ENCODE data around the gene HNRNPU. TPM values are rescaled to one million over a fixed set of nuclear protein-coding genes. Genes with fewer than 3 reads are reported as not detected.

HNRNPU gene
- total RNA-seq, 1 donor from 2014 or later, result 856 TPM

DNA sequence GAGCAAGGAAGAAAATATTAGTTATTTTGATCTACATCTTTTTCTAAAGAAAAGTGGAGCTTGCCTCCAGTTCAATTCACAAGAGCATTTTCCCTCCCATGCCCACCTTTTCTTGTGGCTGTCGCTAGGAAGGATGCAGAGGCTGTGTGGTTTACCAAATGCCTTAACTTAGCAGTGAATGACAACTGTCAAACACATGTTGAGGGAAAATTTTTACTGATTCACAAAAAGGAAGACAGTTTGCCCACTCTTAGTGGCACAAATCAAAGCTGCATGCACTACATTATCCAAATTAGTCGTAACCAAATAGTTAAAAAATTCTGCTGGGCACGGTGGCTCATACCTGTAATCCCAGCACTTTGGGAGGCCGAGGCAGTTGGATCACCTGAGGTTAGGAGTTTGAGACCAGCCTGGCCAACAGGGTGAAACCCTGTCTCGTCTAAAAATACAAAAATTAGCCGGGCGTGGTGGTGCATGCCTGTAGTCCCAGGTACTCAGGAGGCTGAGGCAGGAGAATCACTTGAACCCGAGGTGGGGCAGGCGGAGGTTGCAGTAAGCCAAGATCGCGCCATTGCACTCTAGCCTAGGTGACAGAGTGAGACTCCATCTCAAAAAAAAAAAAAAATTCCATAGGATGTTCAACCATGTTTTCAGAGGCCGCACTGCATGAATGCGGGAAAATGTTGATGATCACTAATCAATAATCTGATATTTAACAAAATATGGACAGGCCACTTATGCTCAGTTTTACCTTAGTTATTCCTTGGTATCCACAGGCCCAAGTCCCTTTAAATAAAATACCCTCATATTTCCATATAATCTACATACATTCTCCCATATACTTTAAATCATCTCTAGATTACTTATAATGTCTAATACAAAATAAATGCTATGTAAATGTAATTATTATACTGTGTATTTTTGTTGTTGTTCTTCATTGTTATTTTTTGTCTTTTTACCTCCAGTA, 19.9 kb downstream of the HNRNPU start:
- H3K36me3 ChIP-seq, result peaks cover 67% of the 10 kb centered on the region

DNA sequence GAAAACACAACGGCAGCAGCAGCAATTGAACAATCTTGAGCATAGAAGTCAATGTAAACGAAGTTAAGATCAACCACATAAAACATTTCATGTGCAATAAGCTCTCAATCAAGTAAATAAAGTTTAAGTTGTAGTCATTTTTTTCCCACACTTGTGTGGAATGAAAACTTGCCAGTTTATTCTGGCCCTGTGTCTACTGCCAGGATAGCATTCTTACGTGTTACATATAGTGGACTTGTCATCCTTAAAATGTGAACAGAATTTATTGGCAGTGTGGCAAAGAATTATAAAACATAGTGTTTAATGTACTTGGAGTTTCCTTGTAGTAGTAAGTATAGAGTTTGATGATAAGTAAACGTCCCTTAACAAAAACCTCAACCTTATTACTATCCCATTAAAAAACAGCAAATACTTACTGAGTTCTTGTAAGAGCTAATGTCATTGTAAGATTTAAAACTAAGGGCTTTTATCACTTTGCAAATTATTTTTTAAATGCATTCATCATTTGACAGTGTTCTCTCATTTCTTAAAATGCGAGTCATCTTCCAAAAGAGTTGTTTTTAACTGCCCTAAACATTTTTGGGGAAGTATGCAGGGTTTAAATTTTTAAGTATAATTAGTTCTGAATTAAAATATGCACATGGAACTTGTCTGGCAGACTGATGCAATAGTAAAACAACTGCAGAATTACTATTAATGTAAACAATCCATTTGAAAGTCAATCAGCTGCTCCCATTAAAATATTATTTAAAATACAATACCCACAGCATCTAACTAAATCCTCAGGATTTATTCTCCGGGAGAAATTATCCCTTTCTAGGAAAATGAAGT, 21.0 kb downstream of the HNRNPU start:
- Histone ChIP-seq H3K9ac (no peak overlapping the region), H3K4me3 (no peak overlapping the region), H3K27me3 (no peaks in the 10 kb centered on the region), H2AFZ (replicated peaks) (no peak overlapping the region), H3K9me3 (ENCODE audit: low read depth) (no peaks in the 10 kb centered on the region), H3K79me2 (ENCODE audit: low read depth) (peaks cover 93% of the 10 kb centered on the region), H3K36me3 (peaks cover 59% of the 10 kb centered on the region), H3F3A (ENCODE audit: low read depth) (peaks cover 100% of the 10 kb centered on the region), H3K4me2 (no peak overlapping the region), H4K20me1 (ENCODE audit: low read depth) (peaks cover 27% of the 10 kb centered on the region), H3K4me1 (no peaks in the 10 kb centered on the region), H3K27ac (peak overlapping the region; percentile 66)
- Mint-ChIP-seq H3K9me3 (no peaks in the 10 kb centered on the region), H3K27me3 (ENCODE audit: insufficient read depth, low read depth) (peaks cover 4% of the 10 kb centered on the region), H3K4me1 (peaks cover 5% of the 10 kb centered on the region), H3K27ac (no peak overlapping the region), H3K36me3 (peaks cover 49% of the 10 kb centered on the region), H3K4me3 (no peak overlapping the region)
- DNase-seq (ENCODE audit: low spot score), result no peak
- TF ChIP-seq EZH2phosphoT487 (IDR thresholded peaks at IDR 0.05), result no peak
- TF ChIP-seq EZH2 (IDR thresholded peaks at IDR 0.05), result no peak
- TF ChIP-seq, protein P1, sequence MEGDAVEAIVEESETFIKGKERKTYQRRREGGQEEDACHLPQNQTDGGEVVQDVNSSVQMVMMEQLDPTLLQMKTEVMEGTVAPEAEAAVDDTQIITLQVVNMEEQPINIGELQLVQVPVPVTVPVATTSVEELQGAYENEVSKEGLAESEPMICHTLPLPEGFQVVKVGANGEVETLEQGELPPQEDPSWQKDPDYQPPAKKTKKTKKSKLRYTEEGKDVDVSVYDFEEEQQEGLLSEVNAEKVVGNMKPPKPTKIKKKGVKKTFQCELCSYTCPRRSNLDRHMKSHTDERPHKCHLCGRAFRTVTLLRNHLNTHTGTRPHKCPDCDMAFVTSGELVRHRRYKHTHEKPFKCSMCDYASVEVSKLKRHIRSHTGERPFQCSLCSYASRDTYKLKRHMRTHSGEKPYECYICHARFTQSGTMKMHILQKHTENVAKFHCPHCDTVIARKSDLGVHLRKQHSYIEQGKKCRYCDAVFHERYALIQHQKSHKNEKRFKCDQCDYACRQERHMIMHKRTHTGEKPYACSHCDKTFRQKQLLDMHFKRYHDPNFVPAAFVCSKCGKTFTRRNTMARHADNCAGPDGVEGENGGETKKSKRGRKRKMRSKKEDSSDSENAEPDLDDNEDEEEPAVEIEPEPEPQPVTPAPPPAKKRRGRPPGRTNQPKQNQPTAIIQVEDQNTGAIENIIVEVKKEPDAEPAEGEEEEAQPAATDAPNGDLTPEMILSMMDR (IDR thresholded peaks at IDR 0.05), result no peak

More for the DNA sequence above, 19.9 kb downstream of the HNRNPU start:
- Mint-ChIP-seq H3K27me3 (ENCODE audit: insufficient read depth, low read depth) (peaks cover 4% of the 10 kb centered on the region), H3K4me3 (no peak overlapping the region), H3K36me3 (peaks cover 53% of the 10 kb centered on the region), H3K9me3 (no peaks in the 10 kb centered on the region), H3K4me1 (peaks cover 3% of the 10 kb centered on the region), H3K27ac (no peak overlapping the region)
- Histone ChIP-seq H3F3A (ENCODE audit: low read depth) (peaks cover 100% of the 10 kb centered on the region), H3K79me2 (ENCODE audit: low read depth) (peaks cover 92% of the 10 kb centered on the region), H3K27ac (no peak overlapping the region), H3K4me1 (no peaks in the 10 kb centered on the region), H4K20me1 (ENCODE audit: low read depth) (peaks cover 27% of the 10 kb centered on the region), H2AFZ (replicated peaks) (no peak overlapping the region), H3K4me2 (no peak overlapping the region), H3K9ac (no peak overlapping the region), H3K4me3 (no peak overlapping the region), H3K27me3 (no peaks in the 10 kb centered on the region), H3K9me3 (ENCODE audit: low read depth) (no peaks in the 10 kb centered on the region)
- DNase-seq (ENCODE audit: low spot score), result no peak
- no peak for TF ChIP-seq EZH2 (IDR thresholded peaks at IDR 0.05)
- no peak for TF ChIP-seq EZH2phosphoT487 (IDR thresholded peaks at IDR 0.05)
- TF ChIP-seq, protein P1 (IDR thresholded peaks at IDR 0.05), result no peak

DNA sequence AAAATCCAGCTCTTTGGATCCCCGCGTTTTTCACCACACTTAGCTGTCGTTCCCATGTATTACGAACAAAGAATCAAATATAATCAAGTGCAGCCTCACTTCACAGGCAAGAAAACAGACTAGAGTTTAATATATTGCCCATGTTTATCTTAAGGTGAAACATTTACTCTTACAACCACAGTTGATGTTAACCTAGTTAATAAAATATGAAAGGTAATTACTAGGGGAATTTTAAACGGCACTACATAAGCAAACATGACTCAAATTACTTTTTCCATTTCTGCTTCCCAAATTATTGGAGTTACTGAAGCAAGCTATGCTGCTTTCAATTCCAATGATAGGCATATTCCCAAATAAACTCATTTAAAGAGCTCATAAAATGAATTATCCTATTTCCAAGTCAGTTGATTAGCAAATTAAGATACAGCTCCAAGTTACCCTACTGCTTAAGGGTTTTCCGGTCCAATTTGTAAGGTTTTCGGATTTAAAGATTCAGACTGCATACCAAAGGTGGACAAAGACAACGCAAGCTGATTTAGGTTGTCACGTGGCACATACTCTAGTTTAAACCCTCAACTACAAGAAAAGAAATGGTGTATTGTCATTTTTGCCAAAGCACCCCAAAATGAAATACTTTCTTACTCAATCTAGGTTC, 22.9 kb downstream of the HNRNPU start:
- H3F3A ChIP-seq (ENCODE audit: low read depth), result peaks cover 96% of the 10 kb centered on the region
- no peak overlapping the region for H3K9ac ChIP-seq
- no peak overlapping the region for H2AFZ ChIP-seq (replicated peaks)
- H3K9me3 ChIP-seq (ENCODE audit: low read depth), result no peaks in the 10 kb centered on the region
- no peaks in the 10 kb centered on the region for H3K9me3 Mint-ChIP-seq
- H3K27me3 Mint-ChIP-seq (ENCODE audit: insufficient read depth, low read depth), result peaks cover 4% of the 10 kb centered on the region
- H3K4me1 Mint-ChIP-seq, result peaks cover 21% of the 10 kb centered on the region
- H4K20me1 ChIP-seq (ENCODE audit: low read depth), result peaks cover 28% of the 10 kb centered on the region
- H3K4me2 ChIP-seq, result no peak overlapping the region
- H3K4me1 ChIP-seq, result peaks cover 16% of the 10 kb centered on the region
- no peaks in the 10 kb centered on the region for H3K27me3 ChIP-seq
- no peak overlapping the region for H3K4me3 Mint-ChIP-seq
- DNase-seq (ENCODE audit: low spot score), result no peak
- H3K79me2 ChIP-seq (ENCODE audit: low read depth), result peaks cover 93% of the 10 kb centered on the region
- H3K27ac Mint-ChIP-seq, result no peak overlapping the region
- H3K36me3 Mint-ChIP-seq, result peaks cover 50% of the 10 kb centered on the region
- H3K36me3 ChIP-seq, result peaks cover 42% of the 10 kb centered on the region
- TF ChIP-seq, protein P1 (IDR thresholded peaks at IDR 0.05), result no peak
- TF ChIP-seq EZH2 (IDR thresholded peaks at IDR 0.05) (no peak), EZH2phosphoT487 (IDR thresholded peaks at IDR 0.05) (no peak)
- H3K27ac ChIP-seq, result peak overlapping the region; percentile 82
- no peak overlapping the region for H3K4me3 ChIP-seq
